SU-DHL-6 (cell line): Measurements from ENCODE around the gene CDC27.

Experiments
- CTCF ChIP-seq: fragments of 200-600 bp; sonication (generic); IDR thresholded peaks from one replicate; pipeline ENCODE4 v1.5.1; 2017; ENCODE audit warnings: antibody characterized with exemption, mild to moderate bottlenecking, low read length, moderate library complexity; ENCODE audit not compliant: insufficient read depth, poor library complexity, severe bottlenecking
- EZH2phosphoT487 ChIP-seq: fragments of 200-600 bp; sonication (generic), shearing (Covaris generic); conservative IDR thresholded peaks from 2 replicates; pipeline ENCODE4 v1.6.1; 2018; ENCODE audit warnings: mild to moderate bottlenecking, antibody characterized with exemption, low read length, moderate library complexity, mixed read lengths

GRCh38 chr17:47135235-47135634, 53.9 kb downstream of the CDC27 start:
- TF ChIP-seq CTCF (no peak), EZH2phosphoT487 (no peak)
